GM21723 (cell line): ENCODE measurements around the gene ZNF160.
"Not testable (repeated sequence)": the region's sequence is repeated elsewhere in the genome, so short reads cannot be mapped to it uniquely, and the experiment has no call there.

Experiments
- ATAC-seq: cut with Tn5 transposase; IDR thresholded peaks from one replicate; pipeline ENCODE4 v1.9.1; 2021; ENCODE audit warnings: mild to moderate bottlenecking, moderate library complexity; ENCODE audit not compliant: unreplicated experiment

ZNF160 gene

GRCh38 chr19:53103234-53104203, at the start of gene ZNF160:
Gene ZNF160, minus strand, starts transcription at chr19:53103422. Its CDS starts 17,146 bp downstream, at chr19:53086276.
- ATAC-seq: peak; percentile 94

GRCh38 chr19:53147645-53148044, 44.4 kb upstream of the ZNF160 start:
- ATAC-seq: no peak

GRCh38 chr19:53140351-53140750, 37.1 kb upstream of the ZNF160 start:
- ATAC-seq: no peak

- no peak for ATAC-seq
Measured at GRCh38 chr19:53136432-53136831, 33.2 kb upstream of the ZNF160 start.

- no peak for ATAC-seq
Measured at GRCh38 chr19:53132141-53132991, 29.1 kb upstream of the ZNF160 start, which contains the start of gene ZNF415. Gene ZNF415, minus strand, starts transcription at chr19:53132910. Its CDS starts 10,234 bp downstream, at chr19:53122676.

- ATAC-seq: no peak
Measured at GRCh38 chr19:53131727-53132126, 28.5 kb upstream of the ZNF160 start.

GRCh38 chr19:53131085-53131590, 27.9 kb upstream of the ZNF160 start:
- no peak for ATAC-seq

- ATAC-seq: no peak
Measured at GRCh38 chr19:53130506-53130905, 27.3 kb upstream of the ZNF160 start.

GRCh38 chr19:53126733-53127526, 23.7 kb upstream of the ZNF160 start:
- ATAC-seq: not testable (repeated sequence)

- ATAC-seq: no peak
Measured at GRCh38 chr19:53123400-53123799, 20.2 kb upstream of the ZNF160 start.

- ATAC-seq: no peak
Measured at GRCh38 chr19:53112286-53112685, 9.1 kb upstream of the ZNF160 start.

GRCh38 chr19:53109527-53109926, 6.3 kb upstream of the ZNF160 start:
- no peak for ATAC-seq

- ATAC-seq: peak; percentile 27
Measured at GRCh38 chr19:53102756-53103233, 427 bp downstream of the ZNF160 start.

GRCh38 chr19:53102206-53102755, 941 bp downstream of the ZNF160 start:
- no peak for ATAC-seq

GRCh38 chr19:53101518-53101917, 1.7 kb downstream of the ZNF160 start:
- no peak for ATAC-seq

GRCh38 chr19:53098570-53098969, 4.7 kb downstream of the ZNF160 start:
- ATAC-seq: not testable (repeated sequence)

- not testable (repeated sequence) for ATAC-seq
Measured at GRCh38 chr19:53096982-53097690, 6.1 kb downstream of the ZNF160 start.

- not testable (repeated sequence) for ATAC-seq
Measured at GRCh38 chr19:53096579-53096978, 6.6 kb downstream of the ZNF160 start.
